ENCODE results near the gene MST1R. TPM values are rescaled to one million over a fixed set of nuclear protein-coding genes. Genes with fewer than 3 reads are reported as not detected.

Gene MST1R
- total RNA-seq, 2 donors from 2014 or later, result 0.50 to 2.6 TPM

DNA sequence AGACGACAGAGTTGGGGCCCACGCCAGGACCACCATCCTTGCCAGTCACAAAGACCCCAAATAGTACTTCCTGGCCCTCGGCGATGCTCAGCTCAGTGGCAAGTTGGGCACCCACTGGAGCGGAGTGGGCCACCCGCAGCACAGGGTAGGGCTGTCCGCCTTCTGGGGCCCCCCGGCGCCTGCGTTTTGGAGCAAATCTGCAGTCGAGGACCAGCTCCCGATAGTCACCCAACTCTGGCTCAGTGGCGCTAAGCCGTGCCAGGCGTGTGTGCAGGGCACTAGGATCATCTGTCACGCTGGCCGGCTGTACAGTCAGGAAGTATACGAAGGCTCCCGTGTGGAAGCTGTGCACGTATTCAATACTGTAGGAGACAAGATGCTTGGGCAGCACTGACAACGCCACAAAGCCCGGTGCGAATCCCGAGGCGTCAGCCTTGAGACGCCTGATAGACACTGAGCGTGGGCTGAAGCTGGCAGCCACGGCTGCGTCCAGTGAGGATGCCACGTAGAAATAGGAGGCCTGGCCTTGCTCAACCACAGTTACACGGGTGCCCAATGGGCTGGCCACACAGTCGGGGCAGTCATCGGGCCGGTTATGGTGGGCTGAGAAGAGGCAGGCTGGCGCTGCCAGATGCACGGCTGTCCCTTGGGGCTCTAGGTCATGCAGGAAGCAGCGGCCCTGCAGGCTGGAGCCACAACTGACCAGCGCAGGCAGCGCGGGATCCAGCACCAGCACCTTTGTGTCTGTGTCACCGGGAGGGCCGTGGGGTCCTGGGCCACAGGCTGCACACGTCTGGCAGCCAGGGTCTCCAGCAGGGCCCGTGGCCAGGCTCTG, 945 bp downstream of the MST1R start:
- Mint-ChIP-seq H3K4me3 (peak overlapping the region; percentile 51), H3K9me3 (no peaks in the 10 kb centered on the region), H3K27me3 (no peaks in the 10 kb centered on the region), H3K36me3 (no peaks in the 10 kb centered on the region), H3K27ac (no peak overlapping the region), H3K4me1 (ENCODE audit: low read depth in 2 of 2) (peaks cover 6 to 13% of the 10 kb centered on the region in 2 donors)
- ATAC-seq, result no peak
- no peak for DNase-seq (ENCODE audit: low spot score)

DNA sequence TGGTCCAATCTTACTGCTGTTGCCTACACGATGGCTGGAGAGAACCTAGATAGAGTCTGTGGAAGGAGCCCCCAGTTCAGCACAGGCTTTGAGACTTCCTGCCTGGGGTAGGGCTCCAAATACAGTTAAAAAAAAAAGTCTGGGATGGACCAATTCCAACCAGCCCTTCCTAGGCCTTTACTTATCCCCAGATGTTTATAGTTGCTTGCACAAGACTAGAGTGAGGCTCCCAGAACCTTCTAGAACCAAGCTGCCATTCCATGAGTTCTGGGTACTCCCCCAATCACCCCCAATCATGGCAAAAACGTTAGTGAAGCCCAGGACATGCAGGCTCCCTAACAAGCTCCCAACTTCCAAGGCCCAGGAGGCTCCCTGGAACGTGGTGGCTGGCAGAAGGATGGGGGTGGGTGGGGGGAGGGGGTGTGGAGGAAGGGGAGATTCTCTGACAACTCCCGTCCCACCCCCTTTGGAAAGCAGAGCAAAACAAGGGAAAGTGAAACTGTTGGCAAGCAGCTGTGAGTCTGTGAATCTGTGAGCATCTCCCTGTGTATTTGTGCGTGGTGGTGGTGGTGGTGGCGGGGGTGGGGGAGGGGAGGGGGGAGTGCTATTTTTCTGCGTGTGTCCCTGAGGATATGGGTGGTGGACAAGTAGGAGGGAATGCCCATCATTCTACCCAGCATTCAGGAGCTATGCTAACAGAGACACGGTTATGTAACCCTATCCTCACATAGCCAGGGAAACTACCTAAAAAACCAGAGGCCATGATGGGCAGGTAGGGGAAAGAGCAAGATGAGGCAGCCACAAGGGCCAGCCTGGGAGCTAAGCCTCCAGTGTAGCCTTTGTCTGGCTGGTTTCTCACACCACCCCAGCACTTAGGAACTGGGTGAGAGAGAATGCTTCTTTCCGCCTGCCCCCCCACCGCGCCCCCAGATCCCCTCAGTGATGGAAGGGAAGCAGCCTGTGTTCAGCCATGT, 2.0 kb downstream of the MST1R start:
- ATAC-seq (no peak), DNase-seq (ENCODE audit: low spot score) (no peak)
- peaks cover 6 to 9% of the 10 kb centered on the region in 2 donors for H3K4me1 Mint-ChIP-seq (ENCODE audit: low read depth in 2 of 2)
- no peaks in the 10 kb centered on the region for H3K27me3 Mint-ChIP-seq
- H3K4me3 Mint-ChIP-seq, result no peak overlapping the region
- H3K27ac Mint-ChIP-seq, result no peak overlapping the region
- H3K9me3 Mint-ChIP-seq, result no peaks in the 10 kb centered on the region
- H3K36me3 Mint-ChIP-seq, result no peaks in the 10 kb centered on the region

DNA sequence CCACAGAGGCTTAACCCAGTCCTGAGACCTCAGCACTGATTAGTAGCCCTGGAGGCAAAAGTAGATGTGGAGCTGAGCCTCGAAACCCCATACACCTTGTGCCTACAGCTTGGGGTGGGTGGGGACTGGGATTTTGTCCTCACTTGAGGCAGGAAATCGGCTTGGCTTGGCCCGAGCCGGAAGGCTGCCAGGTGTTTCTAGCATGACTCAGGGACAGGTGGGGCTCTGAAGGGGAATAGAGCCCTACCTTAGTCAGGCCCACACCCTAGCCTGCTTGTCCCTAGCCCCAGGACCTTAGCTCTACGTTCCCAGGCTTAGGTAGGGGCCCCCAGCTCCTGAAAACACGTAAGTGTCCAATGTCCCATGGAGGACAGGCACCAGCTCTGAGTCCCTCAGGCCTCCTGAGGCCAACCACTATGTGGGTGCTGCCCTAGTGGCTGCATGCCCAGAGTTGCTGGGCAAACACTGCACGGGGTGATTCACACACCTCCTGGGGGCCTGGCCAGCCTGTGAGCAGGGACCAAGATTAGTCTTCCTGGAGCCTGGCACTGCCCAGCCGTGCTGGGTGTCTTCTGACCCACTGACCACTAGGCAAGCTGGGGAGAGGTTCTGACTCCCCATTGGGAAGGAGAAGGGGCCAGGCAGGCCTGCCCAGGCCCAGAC, 3.1 kb downstream of the MST1R start:
- Mint-ChIP-seq H3K27ac (no peak overlapping the region), H3K36me3 (no peaks in the 10 kb centered on the region), H3K4me1 (ENCODE audit: low read depth in 2 of 2) (peaks cover under 1 to 4% of the 10 kb centered on the region in 2 donors), H3K9me3 (no peaks in the 10 kb centered on the region), H3K4me3 (no peak overlapping the region), H3K27me3 (no peaks in the 10 kb centered on the region)
- ATAC-seq, result no peak
- no peak for DNase-seq (ENCODE audit: low spot score)

DNA sequence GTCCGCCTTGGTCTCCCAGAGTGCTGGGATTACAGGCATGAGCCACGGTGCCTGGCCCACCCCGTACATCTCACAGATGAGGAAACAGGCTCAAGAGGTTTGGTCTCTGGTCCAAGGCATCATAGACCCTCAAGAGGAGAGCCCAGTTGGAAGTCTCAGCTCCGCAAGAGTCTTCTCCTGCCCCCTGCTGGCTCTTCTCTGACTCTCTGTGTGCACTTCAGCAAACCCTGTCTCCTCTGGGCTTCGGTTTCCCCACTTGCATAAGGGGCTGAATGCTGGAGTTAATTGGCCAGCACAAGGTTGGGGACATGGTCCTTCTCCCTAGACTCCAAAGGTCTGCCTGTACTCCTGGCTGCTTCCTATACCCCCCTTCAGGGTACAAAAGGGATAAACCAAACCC, 3.9 kb downstream of the MST1R start:
- no peak for DNase-seq (ENCODE audit: low spot score)
- H3K27ac Mint-ChIP-seq, result no peak overlapping the region
- no peaks in the 10 kb centered on the region for H3K36me3 Mint-ChIP-seq
- H3K4me1 Mint-ChIP-seq (ENCODE audit: low read depth in 2 of 2), result peaks cover 0 to 4% of the 10 kb centered on the region in 2 donors
- no peak for ATAC-seq
- H3K4me3 Mint-ChIP-seq, result no peak overlapping the region
- no peaks in the 10 kb centered on the region for H3K9me3 Mint-ChIP-seq
- H3K27me3 Mint-ChIP-seq, result no peaks in the 10 kb centered on the region

GRCh38 chr3:49898991-49899390, 4.7 kb downstream of the MST1R start:
- no peaks in the 10 kb centered on the region for H3K9me3 Mint-ChIP-seq
- H3K4me3 Mint-ChIP-seq, result no peak overlapping the region
- no peak overlapping the region for H3K27ac Mint-ChIP-seq
- no peaks in the 10 kb centered on the region for H3K36me3 Mint-ChIP-seq
- no peaks in the 10 kb centered on the region for H3K27me3 Mint-ChIP-seq
- peaks cover 0 to 2% of the 10 kb centered on the region in 2 donors for H3K4me1 Mint-ChIP-seq (ENCODE audit: low read depth in 2 of 2)
- no peak for ATAC-seq
- DNase-seq (ENCODE audit: low spot score), result no peak

DNA sequence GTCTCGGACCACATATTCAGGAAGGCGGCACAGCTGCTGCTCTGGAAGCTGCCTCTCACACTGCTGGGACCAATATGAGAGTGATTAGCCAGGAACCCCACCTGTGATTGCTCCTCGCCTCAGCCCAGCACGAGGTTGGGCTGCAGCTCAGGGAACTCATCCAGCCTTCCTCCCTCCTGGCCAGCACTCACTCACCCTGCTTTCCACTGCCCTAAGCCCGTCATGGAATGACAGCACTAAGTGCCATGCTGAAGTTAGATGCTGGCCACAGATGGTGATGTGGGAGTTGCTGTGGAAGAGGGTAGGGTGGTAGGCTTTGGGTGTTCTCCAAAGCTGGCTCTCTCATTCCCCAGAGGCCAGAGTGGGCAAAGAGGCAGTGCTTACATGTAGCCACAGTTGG, 7.3 kb downstream of the MST1R start:
- H3K36me3 Mint-ChIP-seq, result no peaks in the 10 kb centered on the region
- ATAC-seq, result no peak
- H3K27me3 Mint-ChIP-seq, result no peaks in the 10 kb centered on the region
- no peaks in the 10 kb centered on the region for H3K4me1 Mint-ChIP-seq (ENCODE audit: low read depth in 2 of 2)
- no peaks in the 10 kb centered on the region for H3K9me3 Mint-ChIP-seq
- no peak for DNase-seq (ENCODE audit: low spot score)
- H3K27ac Mint-ChIP-seq, result no peak overlapping the region
- H3K4me3 Mint-ChIP-seq, result no peak overlapping the region

DNA sequence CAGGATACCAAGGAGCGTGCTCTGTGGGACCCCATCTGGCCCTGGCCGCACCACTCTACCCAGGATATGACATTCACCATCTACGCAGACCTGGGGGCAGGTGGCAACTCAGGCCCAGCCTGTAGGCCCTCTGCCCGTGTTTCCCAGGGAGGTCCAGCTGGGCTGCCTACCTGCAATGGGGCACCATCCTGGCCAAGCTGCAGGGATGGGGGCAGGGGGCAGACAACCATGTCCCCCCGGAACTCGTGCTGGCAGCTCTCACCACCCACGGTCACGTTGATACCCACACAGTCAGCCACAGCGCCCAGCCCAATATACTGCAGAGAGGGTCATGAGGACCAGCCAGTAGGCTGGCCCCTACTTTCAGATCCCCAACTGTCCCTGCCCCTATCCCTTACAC, 7.9 kb downstream of the MST1R start:
- no peaks in the 10 kb centered on the region for H3K27me3 Mint-ChIP-seq
- H3K27ac Mint-ChIP-seq, result no peak overlapping the region
- ATAC-seq, result no peak

GRCh38 chr3:49889296-49889695, 14.4 kb downstream of the MST1R start:
- H3K4me1 Mint-ChIP-seq (ENCODE audit: low read depth in 2 of 2), result no peaks in the 10 kb centered on the region
- H3K9me3 Mint-ChIP-seq, result no peaks in the 10 kb centered on the region
- ATAC-seq (no peak), DNase-seq (ENCODE audit: low spot score) (no peak)
- no peak overlapping the region for H3K4me3 Mint-ChIP-seq
- H3K27me3 Mint-ChIP-seq, result no peaks in the 10 kb centered on the region
- H3K27ac Mint-ChIP-seq, result no peak overlapping the region
- H3K36me3 Mint-ChIP-seq, result no peaks in the 10 kb centered on the region

More for the DNA sequence above, 7.9 kb downstream of the MST1R start:
- H3K36me3 Mint-ChIP-seq, result no peaks in the 10 kb centered on the region
- H3K4me3 Mint-ChIP-seq, result no peak overlapping the region
- H3K9me3 Mint-ChIP-seq, result no peaks in the 10 kb centered on the region
- DNase-seq (ENCODE audit: low spot score), result no peak
- no peaks in the 10 kb centered on the region for H3K4me1 Mint-ChIP-seq (ENCODE audit: low read depth in 2 of 2)

GRCh38 chr3:49886922-49887265, 16.8 kb downstream of the MST1R start:
- H3K4me3 Mint-ChIP-seq, result no peak overlapping the region
- DNase-seq (ENCODE audit: low spot score) (no peak), ATAC-seq (no peak)
- no peaks in the 10 kb centered on the region for H3K4me1 Mint-ChIP-seq (ENCODE audit: low read depth in 2 of 2)
- H3K9me3 Mint-ChIP-seq, result no peaks in the 10 kb centered on the region
- H3K36me3 Mint-ChIP-seq, result no peaks in the 10 kb centered on the region
- no peaks in the 10 kb centered on the region for H3K27me3 Mint-ChIP-seq
- H3K27ac Mint-ChIP-seq, result no peak overlapping the region

GRCh38 chr3:49883998-49884397, 19.7 kb downstream of the MST1R start:
- Mint-ChIP-seq H3K4me1 (ENCODE audit: low read depth in 2 of 2) (no peaks in the 10 kb centered on the region), H3K27me3 (no peaks in the 10 kb centered on the region), H3K9me3 (no peaks in the 10 kb centered on the region), H3K4me3 (no peak overlapping the region), H3K36me3 (no peaks in the 10 kb centered on the region), H3K27ac (no peak overlapping the region)
- DNase-seq (ENCODE audit: low spot score) (no peak), ATAC-seq (no peak)

GRCh38 chr3:49882166-49882565, 21.5 kb downstream of the MST1R start:
- no peaks in the 10 kb centered on the region for H3K9me3 Mint-ChIP-seq

GRCh38 chr3:49880581-49881315, 22.9 kb downstream of the MST1R start:
- no peaks in the 10 kb centered on the region for H3K9me3 Mint-ChIP-seq
- H3K4me1 Mint-ChIP-seq (ENCODE audit: low read depth in 2 of 2), result no peaks in the 10 kb centered on the region
- no peaks in the 10 kb centered on the region for H3K27me3 Mint-ChIP-seq
- ATAC-seq (no peak), DNase-seq (ENCODE audit: low spot score) (no peak)
- no peak overlapping the region for H3K4me3 Mint-ChIP-seq
- H3K36me3 Mint-ChIP-seq, result no peaks in the 10 kb centered on the region
- no peak overlapping the region for H3K27ac Mint-ChIP-seq

More at GRCh38 chr3:49882166-49882565, 21.5 kb downstream of the MST1R start:
- Mint-ChIP-seq H3K36me3 (no peaks in the 10 kb centered on the region), H3K27me3 (no peaks in the 10 kb centered on the region), H3K4me3 (no peak overlapping the region), H3K27ac (no peak overlapping the region), H3K4me1 (ENCODE audit: low read depth in 2 of 2) (no peaks in the 10 kb centered on the region)
- ATAC-seq (no peak), DNase-seq (ENCODE audit: low spot score) (no peak)

DNA sequence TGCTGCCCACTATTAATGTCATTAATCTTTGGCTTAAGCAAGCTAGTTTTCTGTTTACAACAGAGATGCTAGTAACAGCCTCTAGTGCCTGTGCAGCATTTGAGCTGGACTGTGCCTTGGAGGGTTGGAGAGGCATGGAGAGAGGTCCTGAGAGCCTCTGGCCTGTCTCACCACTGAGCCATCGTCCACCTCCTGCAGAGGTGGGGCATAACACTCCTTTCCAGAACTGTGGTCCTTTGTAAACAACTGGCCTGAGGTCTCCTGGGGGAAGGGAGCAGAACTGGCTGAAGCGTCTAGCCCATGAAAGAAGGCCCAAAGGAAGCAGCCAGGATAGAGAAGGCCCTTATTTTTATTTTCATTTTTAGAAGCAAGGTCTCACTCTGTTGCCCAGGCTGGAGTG, 24.0 kb downstream of the MST1R start:
- ATAC-seq (no peak), DNase-seq (ENCODE audit: low spot score) (no peak)
- Mint-ChIP-seq H3K9me3 (no peaks in the 10 kb centered on the region), H3K27me3 (no peaks in the 10 kb centered on the region), H3K4me1 (ENCODE audit: low read depth in 2 of 2) (no peaks in the 10 kb centered on the region), H3K4me3 (no peak overlapping the region), H3K27ac (no peak overlapping the region), H3K36me3 (no peaks in the 10 kb centered on the region)
